Activated CD8-positive, alpha-beta memory T cell treated with anti-CD3 and anti-CD28 coated beads for 1 hour (primary cell): ENCODE measurements around the gene SENP2.

Experiments
- DNase-seq, 2 donors: peaks; one replicate each; pipeline ENCODE4 v3.0.0-alpha.2; 2020; ENCODE audit warnings: low read depth in 1 of 2; ENCODE audit errors: extremely low read depth in 1 of 2

Gene SENP2

GRCh38 chr3:185677146-185677829, 91.2 kb downstream of the SENP2 start:
- no peak for DNase-seq

DNA sequence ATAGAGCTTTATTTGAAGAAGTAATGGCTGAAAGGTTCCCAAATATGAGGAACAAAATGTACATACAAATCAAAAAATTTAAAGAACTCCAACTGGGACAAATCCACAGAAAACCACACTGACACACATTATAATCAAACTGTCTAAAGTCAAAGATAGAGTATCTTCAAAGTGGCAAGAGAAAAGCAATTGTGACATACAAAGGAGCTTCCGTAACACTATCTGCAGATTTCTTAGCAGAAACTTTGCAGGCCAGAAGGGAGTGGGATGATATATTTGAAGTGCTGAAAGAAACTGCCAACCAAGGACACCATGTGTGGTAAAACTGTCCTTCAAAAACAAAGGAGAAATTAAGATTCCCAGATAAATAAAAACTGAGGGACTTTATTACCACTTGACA, 91.9 kb downstream of the SENP2 start:
- no peak for DNase-seq

GRCh38 chr3:185680231-185680630, 94.1 kb downstream of the SENP2 start:
- DNase-seq, result no peak
